AG10803 (cell line): Measurements from ENCODE around the gene RAI14.
"Not testable (repeated sequence)": the region's sequence is repeated elsewhere in the genome, so short reads cannot be mapped to it uniquely, and the experiment has no call there.

ENCODE experiments used
- DNase-seq: peaks from one replicate; pipeline ENCODE4 v3.0.0; 2010; ENCODE audit warnings: low read depth
- H3K4me3 ChIP-seq: 2 replicates; pipeline ENCODE4 v1.5.1; 2011; ENCODE audit warnings: mild to moderate bottlenecking, low read length, control low read depth
- TF ChIP-seq, protein P1 (sequence below): conservative IDR thresholded peaks from 2 replicates; pipeline ENCODE4 v1.5.1; 2011; ENCODE audit warnings: mild to moderate bottlenecking, low read length, control low read depth, inconsistent platforms

RAI14 gene

DNA sequence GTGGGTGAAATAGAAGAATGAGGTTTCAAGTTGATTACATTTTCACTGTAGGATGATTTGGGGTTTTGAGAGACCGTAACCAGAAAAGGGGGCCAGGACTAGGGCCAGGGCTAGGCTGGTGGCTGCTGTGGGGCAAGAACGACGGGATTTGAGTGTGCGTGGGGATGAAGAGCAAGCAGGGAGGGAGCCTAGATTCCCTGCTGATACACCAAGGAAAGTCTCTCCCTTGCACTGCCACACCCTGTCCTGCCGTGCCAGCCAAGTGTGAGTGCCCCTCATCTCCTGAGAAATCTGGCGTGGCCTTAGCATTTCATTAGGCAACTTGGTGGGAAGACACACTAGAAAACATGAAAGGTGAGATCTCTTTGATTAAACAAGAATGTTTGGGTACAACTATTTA is 42.6 kb downstream of the RAI14 start:
- DNase-seq, result no peak
- TF ChIP-seq, protein P1, sequence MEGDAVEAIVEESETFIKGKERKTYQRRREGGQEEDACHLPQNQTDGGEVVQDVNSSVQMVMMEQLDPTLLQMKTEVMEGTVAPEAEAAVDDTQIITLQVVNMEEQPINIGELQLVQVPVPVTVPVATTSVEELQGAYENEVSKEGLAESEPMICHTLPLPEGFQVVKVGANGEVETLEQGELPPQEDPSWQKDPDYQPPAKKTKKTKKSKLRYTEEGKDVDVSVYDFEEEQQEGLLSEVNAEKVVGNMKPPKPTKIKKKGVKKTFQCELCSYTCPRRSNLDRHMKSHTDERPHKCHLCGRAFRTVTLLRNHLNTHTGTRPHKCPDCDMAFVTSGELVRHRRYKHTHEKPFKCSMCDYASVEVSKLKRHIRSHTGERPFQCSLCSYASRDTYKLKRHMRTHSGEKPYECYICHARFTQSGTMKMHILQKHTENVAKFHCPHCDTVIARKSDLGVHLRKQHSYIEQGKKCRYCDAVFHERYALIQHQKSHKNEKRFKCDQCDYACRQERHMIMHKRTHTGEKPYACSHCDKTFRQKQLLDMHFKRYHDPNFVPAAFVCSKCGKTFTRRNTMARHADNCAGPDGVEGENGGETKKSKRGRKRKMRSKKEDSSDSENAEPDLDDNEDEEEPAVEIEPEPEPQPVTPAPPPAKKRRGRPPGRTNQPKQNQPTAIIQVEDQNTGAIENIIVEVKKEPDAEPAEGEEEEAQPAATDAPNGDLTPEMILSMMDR, result no peak
- H3K4me3 ChIP-seq, result no peak overlapping the region

DNA sequence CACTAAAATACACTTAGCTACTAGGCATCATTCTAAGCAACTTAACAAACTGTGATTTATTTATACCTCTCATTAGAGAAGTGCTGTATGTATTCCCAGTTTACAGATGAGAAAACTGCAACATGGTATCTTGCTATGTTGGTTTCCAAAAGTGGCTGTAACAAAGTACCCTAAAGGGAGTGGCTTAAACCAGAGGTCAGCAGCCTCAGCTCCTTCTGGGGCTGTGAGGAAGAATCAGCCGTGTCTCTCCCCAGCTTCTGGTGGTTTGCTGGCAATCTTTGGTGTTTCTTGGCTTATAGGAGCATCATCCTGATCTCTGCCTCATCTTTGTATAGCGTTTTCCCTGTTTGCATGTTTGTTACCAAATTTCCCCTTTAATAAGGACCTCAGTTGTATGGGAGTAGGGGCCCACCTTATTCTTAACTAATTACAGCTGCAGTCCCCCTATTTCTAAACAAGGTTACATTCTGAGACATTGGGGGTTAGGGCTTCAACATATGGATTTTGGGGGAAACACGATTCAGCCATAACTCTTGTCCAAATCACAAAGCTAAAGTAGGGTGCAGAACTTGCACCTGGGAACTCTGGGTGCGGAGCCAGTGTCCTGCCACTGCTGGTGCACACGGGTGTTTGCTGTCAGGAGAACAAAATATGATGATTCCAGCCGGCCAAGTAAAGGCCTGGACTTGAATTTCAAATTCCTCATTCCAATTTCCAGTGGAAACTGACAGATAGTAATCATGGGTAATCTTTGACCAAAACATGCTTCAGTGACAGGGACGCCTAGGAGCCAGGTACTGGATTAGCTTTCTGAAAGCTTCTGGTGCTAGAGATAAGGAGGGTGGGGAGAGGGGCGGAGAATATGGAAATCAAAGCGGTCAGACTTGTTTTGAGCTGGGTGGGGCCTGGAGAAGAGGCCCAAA is 43.3 kb downstream of the RAI14 start:
- TF ChIP-seq, protein P1, result no peak
- H3K4me3 ChIP-seq, result no peak overlapping the region
- no peak for DNase-seq

DNA sequence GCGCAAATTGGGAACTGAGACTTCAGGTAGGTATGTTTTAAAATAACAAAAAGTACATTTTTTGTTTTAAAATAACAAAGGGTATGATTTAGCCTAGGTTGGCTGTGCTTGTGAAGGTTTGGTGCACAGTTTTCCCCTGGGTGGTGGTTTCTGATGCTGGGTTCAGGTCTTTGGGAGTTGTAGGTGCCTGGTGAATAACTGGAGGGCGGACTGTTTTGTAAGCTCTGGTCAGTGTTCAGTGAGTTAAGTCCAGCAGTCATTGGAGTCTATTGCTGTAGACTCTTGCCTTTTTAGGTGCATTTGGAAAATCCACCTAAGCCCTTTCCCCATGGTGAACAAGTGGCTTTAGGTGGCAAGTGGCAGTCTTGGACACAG is 43.9 kb downstream of the RAI14 start:
- H3K4me3 ChIP-seq, result no peak overlapping the region
- DNase-seq, result no peak
- TF ChIP-seq, protein P1, result no peak

DNA sequence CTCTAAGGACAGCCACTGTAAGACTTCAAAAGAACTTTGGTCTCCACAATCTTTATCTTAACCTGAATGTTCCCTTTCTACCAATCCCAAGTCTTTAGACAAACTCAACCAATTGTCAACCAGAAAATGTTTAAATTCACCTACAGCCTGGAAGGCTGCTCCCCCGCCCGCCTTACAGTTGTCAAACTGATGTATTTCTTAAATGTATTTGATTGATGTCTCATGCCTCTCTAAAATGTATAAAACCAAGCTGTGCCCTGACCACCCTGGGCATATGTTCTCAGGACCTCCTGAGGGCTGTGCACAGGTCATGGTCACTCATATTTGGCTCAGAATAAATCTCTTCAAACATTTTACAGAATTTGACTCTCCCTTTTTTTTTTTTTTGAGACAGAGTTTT is 45.3 kb downstream of the RAI14 start:
- H3K4me3 ChIP-seq, DNase-seq: not testable (repeated sequence)

DNA sequence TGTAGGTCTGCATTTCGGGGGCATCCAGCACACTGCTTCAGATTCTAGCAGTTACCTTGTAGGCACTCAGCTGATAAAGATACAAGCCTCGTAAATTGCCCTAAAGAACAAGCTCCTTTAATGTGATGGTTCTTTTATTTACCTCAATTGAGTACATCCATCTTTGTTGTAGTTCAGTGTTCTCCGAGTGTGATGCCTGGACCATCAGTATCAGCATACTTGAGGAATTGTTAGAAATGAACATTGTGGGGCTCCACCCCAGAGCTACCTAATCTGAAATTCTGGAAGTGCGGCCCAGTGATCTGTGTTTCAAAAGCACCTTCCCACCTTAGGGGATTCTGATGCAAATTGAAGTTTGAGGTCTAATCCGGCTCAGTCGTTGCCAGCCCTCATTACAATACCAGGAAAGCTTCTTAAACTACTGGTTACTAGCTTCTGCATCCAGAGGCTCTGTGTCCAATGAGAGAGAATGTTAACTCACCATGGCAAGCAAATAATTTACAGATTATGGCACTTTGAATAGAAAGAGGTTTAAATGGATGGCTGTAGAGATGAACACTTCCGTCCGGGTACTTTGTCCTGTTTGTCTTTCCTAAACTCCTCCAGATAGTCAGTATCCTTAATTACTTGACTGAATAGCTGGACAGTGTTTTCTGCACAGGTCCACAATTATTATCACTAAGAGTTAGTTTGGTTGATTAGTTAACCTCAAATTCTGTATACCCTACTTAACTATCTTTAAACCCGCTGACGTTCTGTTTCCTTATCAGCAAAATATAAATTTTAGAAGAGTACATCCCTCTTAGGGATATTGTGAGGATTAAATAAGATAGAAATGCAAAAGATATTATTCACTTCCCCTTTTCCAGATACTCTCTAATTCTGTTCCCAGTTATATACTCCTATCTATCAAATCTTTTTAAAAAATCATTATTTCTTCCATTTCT is 47.9 kb downstream of the RAI14 start:
- no peak for DNase-seq
- TF ChIP-seq, protein P1, result no peak

DNA sequence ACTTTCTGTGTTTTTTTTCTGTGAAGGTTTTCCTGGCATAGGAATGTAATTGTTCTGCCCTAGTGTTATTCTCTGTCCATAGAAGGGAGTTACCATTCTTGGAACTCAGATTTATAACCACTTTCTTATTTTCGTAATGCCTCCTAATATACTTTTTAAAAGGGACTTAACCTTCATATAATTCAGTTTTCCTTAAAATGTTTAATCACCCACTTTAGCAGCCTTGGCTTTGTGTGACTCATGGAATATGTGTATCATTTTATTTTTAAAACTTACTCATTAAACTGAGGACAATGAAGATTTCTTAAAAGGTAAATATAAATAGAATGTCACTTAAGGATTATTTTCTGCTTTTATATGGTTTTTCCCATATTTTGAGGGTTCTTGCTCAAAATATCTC is 50.0 kb downstream of the RAI14 start:
- no peak for DNase-seq
- no peak overlapping the region for H3K4me3 ChIP-seq
- TF ChIP-seq, protein P1, result no peak

More for the DNA sequence above, 47.9 kb downstream of the RAI14 start:
- H3K4me3 ChIP-seq, result no peak overlapping the region

DNA sequence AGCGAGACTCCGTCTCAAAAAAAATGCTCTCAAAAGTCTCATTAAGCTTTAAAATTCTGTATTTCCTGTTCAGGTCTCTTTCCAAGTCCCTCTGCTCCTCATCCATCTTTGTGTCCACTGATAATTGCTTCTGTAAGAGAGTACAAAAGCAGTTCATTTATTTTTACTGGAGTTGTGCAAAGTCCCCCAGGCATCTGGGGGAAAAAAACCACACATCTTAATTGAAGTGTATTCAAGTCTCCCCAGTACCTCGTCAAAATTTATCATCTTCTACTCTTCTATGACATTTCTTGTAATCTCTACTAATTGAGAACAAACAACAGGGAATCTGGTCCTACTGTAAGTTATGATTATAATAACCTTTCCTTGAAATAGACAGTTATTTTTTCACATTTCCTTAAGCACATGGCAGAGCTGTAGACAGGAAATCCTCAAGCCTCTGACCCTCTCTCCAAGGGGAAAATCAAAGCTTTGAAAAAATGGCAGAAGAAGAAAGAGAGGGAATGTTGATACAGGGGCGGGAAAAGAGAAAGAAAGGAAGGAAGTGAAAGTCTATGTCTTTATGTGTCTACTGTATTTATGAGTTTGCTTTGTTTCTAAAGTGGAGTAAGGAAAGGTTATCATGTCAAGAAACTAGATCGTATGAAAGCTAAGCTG is 51.5 kb downstream of the RAI14 start:
- no peak overlapping the region for H3K4me3 ChIP-seq
- DNase-seq, result no peak
- TF ChIP-seq, protein P1, result no peak
